ENCODE results near the gene CKS1B.

The CKS1B gene

GRCh38 chr1:155016231-155016831, 41.9 kb downstream of the CKS1B start:
- DNase-seq = no peak

DNA sequence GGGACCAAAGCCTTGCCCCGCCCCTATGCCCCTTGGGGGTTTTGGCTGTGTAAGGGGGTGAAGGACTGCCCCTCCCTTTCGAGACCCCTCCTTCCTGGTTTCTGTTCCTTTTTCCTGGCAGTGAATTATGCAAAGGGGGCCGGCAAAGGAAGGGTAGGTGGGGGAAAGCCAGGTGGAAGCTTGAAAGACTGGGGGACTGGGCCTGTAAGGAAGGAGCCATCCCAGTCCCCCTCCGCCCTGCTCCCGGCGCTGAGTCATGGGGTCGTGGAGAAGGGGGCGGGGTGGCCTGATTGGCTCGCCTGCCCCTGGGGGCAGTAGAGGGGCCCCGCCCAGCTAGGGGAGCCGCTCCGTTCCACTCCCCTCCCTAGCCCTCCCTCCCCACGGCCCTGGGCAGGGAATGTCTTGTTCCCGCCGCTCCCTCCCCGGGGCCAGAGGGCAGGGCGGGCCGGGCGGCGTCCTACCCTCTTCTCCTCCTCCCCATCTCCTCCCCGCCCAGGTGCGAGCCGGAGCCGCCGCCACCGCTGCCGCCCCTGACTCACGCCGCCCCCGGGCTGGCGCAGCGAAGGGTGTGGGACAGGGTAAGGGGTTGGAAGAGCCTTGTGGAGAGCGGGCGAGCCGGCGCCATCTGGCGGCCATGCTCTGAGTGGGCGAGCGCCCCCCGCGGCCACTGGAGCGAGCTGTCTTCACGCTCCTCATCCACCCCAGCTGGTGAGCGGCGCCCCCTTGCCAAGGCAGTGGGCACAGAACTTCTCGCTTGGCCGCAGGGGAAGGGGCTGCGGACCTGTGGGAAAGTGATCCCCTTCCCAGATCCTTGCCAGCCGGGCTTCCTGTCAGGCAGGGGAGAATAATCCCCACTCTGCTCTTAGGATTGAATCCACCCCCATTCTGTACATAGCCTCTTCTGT, 42.8 kb downstream of the CKS1B start:
- peak; percentile 66 to 72 for DNase-seq

DNA sequence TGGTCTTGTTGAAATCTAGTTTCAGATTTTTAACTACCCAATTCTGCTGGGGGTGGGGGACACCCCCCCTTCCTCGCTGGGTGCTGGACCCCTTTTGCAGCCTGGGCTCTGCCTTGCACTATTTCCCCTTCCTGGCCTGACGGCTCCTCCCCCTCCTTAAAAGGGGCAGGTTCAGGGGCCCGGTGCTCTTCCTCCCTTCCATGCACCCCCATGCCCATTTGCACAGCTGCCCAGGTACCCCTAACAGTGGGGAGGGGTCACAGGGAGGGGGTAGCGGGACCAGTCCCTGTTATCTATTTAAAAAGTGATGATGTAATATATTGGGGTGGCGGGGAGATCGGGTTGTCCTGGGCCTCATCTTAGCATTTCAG, 43.5 kb downstream of the CKS1B start:
- DNase-seq = no peak

GRCh38 chr1:155018617-155019348, 44.3 kb downstream of the CKS1B start:
- DNase-seq = no peak

DNA sequence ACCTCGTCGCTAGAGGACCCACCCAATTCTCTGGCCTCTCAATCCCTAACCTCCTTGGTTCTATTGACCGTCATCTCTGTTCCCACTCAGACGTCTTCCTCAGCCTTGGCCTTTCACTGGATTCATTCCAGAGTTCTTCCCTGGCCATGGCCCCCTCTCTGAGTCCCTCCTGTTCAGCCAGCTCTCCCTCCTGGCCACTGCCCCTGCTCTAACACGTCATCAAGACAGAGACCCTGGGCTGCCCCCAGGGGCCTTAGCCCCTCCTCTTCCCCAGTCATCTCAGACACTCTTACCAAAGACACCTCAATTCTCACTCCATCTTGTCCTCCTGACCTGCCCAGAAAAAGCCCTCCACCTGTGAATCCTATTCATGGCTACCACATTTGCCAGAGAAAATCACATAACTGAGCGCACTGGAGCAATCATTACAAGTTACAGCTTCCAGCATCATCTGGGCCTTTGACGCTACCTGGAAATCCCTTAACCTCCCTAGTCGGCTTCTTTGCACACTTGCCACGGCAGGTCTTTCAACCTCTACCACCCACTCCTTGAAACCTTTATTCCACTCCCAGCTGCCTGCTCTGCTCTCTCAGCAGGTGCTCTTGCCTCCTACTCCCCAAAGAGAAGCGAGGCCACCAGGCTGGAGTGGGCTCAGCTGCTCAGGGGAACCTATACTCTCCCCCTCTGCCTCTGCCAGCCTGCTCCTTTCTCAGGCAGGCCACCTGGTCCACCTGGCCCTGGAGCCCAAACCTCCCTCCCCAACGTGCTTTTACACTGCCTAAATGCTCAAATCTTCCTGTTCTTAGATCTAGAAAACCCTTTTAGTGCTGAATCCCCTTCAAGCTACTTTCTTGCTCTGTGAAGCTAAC, 45.1 kb downstream of the CKS1B start:
- no peak for DNase-seq

GRCh38 chr1:155022136-155022926, 47.9 kb downstream of the CKS1B start:
- DNase-seq = no peak

- peak in 1 of 2 donors; percentile 50 for DNase-seq
Measured at GRCh38 chr1:155022927-155023236, 48.4 kb downstream of the CKS1B start.

DNA sequence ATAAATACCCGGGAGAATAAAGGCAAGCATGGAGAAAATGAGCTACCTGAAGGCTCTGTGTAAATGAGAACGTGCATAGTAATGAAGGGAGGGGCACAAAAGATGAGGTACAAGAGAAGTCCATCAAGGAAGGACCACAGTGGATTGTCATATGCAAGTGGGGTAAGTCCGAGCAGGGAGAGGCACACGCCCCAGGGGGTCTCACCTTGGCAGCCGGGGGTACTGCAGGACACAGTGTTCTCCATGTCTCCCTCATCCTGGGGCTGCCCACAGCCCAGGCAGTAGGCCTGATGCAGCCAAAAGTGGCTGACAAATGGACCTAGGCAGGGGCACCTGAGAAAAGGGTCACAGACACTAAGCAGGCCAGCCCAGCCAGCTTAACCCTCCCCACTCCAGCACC, 49.1 kb downstream of the CKS1B start:
- DNase-seq = no peak

- DNase-seq = no peak
Measured at GRCh38 chr1:155024315-155024714, 49.8 kb downstream of the CKS1B start.

GRCh38 chr1:155026154-155026553, 51.7 kb downstream of the CKS1B start:
- no peak for DNase-seq

DNA sequence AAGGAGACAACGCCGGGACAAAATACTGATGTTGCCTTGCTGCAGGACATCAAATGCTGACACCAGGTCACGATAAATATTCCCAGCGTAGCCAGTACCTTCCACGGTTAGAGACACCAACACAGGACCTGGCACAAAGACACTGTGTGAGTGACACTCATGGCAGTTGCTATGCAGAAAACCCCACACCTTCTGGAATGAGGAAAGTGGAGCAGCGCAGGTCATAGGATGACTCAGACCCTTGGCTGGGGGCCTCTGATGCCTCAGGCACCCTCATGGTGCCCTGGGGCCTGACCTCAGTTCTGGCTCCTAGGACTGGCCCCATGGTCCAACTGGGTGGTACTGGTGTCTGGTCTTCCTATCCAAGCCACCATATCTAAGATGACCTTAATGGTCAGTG, 52.1 kb downstream of the CKS1B start:
- no peak for DNase-seq
